Aorta (tissue), 5 donors: Measurements from ENCODE around the gene ISOC2. TPM values are rescaled to one million over a fixed set of nuclear protein-coding genes. Genes with fewer than 3 reads are reported as not detected.
"Not testable (repeated sequence)": the region's sequence is repeated elsewhere in the genome, so short reads cannot be mapped to it uniquely, and the experiment has no call there.

ENCODE experiments used
- ATAC-seq: fragments of 200-7000 bp; cut with Tn5 transposase; one replicate; pipeline ENCODE4 v1.9.1; 2022; ENCODE audit warnings: moderate library complexity; ENCODE audit not compliant: low FRiP score
- DNase-seq, 2 donors: peaks; one replicate each; pipeline ENCODE4 v3.0.0-alpha.2; 2020
- H3K27ac ChIP-seq, 2 donors: one replicate each; pipeline ENCODE4 v1.5.1; 2013; ENCODE audit warnings: low read length in 2 of 2, mild to moderate bottlenecking in 2 of 2, moderate library complexity in 2 of 2, control low read depth in 1 of 2, inconsistent platforms in 1 of 2, low read depth in 1 of 2
- H3K27me3 ChIP-seq, 2 donors: one replicate each; pipeline ENCODE4 v1.6.1; 2013; ENCODE audit warnings: control low read depth in 1 of 2, low read length in 1 of 2, mild to moderate bottlenecking in 1 of 2, moderate library complexity in 1 of 2; ENCODE audit not compliant: insufficient read depth in 2 of 2, control insufficient read depth in 1 of 2
- H3K36me3 ChIP-seq, 2 donors: one replicate each; pipeline ENCODE4 v1.6.1; 2013; ENCODE audit warnings: control low read depth in 1 of 2, low read length in 1 of 2, mild to moderate bottlenecking in 1 of 2; ENCODE audit not compliant: insufficient read depth in 2 of 2, control insufficient read depth in 1 of 2
- H3K4me1 ChIP-seq, 2 donors: one replicate each; pipeline ENCODE4 v1.6.1; 2013; ENCODE audit warnings: low read length in 2 of 2, control low read depth in 1 of 2, mild to moderate bottlenecking in 1 of 2, moderate library complexity in 1 of 2; ENCODE audit not compliant: insufficient read depth in 2 of 2, control insufficient read depth in 1 of 2
- H3K4me3 ChIP-seq, 2 donors: one replicate each; pipeline ENCODE4 v1.5.1; 2013; ENCODE audit warnings: low read length in 2 of 2, control low read depth in 1 of 2, mild to moderate bottlenecking in 1 of 2
- H3K9me3 ChIP-seq: one replicate; pipeline ENCODE4 v1.6.1; 2013; ENCODE audit warnings: mild to moderate bottlenecking, low read length; ENCODE audit not compliant: control insufficient read depth
- WGBS, 2 donors: extraction: QIAGEN DNeasy Blood & Tissue Kit; methylation state at CpG; one replicate each; pipeline ENCODE4 v1.1.7; 2013; 5-methylcytosine and 5-hydroxymethylcytosine counted together
- intact Hi-C, 2 donors: fragments of 100-400 bp; cut with DNase I; formaldehyde crosslinking; loops; one replicate each; pipeline versions ENCODE4 v1.14.2 to v1.15.0; 2022
- polyA plus RNA-seq, 2 donors: library from polyadenylated mRNA; stranded (reverse); fragments of 200-250 nt; gene quantifications; one replicate each; pipeline ENCODE4 v1.2.3, GENCODE V29; 2013
- total RNA-seq, 2 donors: library from RNA; stranded (reverse); fragmentation: NEBNext Ultra II Directional; extraction: Animal tissue kit (Norgen Biotek cat#: 25700); gene quantifications; one replicate each; pipeline ENCODE4 v1.2.1, GENCODE V29; 2021
- donor health status: healthy with polysubstance abuse.
- donor health status: Bipolar disorder and iron deficiency.
- donor health status: DM: no; HTN: no; CAD: no.
- donor health status: DM: no; HTN: no; CAD: no.
- donor health status: DM: yes; HTN: yes; CAD: no.

The ISOC2 gene
- total and polyA plus RNA-seq, 4 donors, result 18.6 to 47.3 (median 36.6) TPM

GRCh38 chr19:55433292-55433691 is 28.1 kb downstream of the ISOC2 start:
- DNase-seq (no peak), ATAC-seq (no peak)
- Histone ChIP-seq H3K27me3 (no peaks in the 10 kb centered on the region), H3K27ac (no peak overlapping the region), H3K36me3 (no peaks in the 10 kb centered on the region), H3K9me3 (no peaks in the 10 kb centered on the region), H3K4me1 (no peaks in the 10 kb centered on the region), H3K4me3 (no peak overlapping the region)
- WGBS, 2 donors, result 6 to 7% methylated on average over 26 to 48 of the region's 48 CpGs
- intact Hi-C loops, result no loop called here

- DNase-seq (no peak), ATAC-seq (no peak)
- Histone ChIP-seq H3K36me3 (no peaks in the 10 kb centered on the region), H3K4me1 (no peaks in the 10 kb centered on the region), H3K27me3 (no peaks in the 10 kb centered on the region), H3K4me3 (no peak overlapping the region), H3K9me3 (no peaks in the 10 kb centered on the region), H3K27ac (no peak overlapping the region)
- intact Hi-C loops, result no loop called here
- WGBS, 2 donors, result 87 to 88% methylated on average over 14 of the region's 14 CpGs
These were observed 29.0 kb downstream of the ISOC2 start for GRCh38 chr19:55432241-55432959.

- ATAC-seq (no peak), DNase-seq (no peak)
- no peaks in the 10 kb centered on the region for H3K36me3 ChIP-seq
- H3K27ac ChIP-seq, result no peak overlapping the region
- H3K27me3 ChIP-seq, result no peaks in the 10 kb centered on the region
- H3K9me3 ChIP-seq, result no peaks in the 10 kb centered on the region
- intact Hi-C loops, result no loop called here
- H3K4me3 ChIP-seq, result no peak overlapping the region
- no peaks in the 10 kb centered on the region for H3K4me1 ChIP-seq
- WGBS, 2 donors, result 89 to 93% methylated on average over 1 of the region's 1 CpG
These were observed 30.3 kb downstream of the ISOC2 start for GRCh38 chr19:55431183-55431582.

- DNase-seq (no peak), ATAC-seq (no peak)
- no peaks in the 10 kb centered on the region for H3K27me3 ChIP-seq
- WGBS, 2 donors, result 71 to 82% methylated on average over 2 of the region's 2 CpGs
- H3K27ac ChIP-seq, result no peak overlapping the region
- intact Hi-C loops, result no loop called here
- no peaks in the 10 kb centered on the region for H3K9me3 ChIP-seq
- H3K4me1 ChIP-seq, result no peaks in the 10 kb centered on the region
- H3K36me3 ChIP-seq, result no peaks in the 10 kb centered on the region
- H3K4me3 ChIP-seq, result no peak overlapping the region
These were observed 35.4 kb downstream of the ISOC2 start for GRCh38 chr19:55426042-55426441.

DNA sequence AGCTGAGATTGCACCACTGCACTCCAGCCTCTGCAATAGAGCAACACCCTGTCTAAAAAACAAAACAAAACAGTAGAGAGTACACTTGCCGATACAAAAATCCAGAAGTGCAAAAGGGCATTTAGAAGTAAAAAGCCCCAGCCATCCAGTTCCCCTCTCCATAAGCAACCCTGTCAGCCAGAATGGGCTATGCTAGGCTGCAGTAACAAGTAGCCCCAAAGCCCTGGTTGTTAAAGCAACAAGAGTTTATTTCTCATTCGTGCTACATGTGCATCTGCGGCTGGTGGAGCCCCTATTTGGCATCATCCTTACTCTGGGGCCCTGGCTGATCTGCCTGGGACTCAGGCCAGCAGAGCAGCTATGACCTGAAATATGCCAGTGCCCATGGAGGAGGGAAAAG is 36.9 kb downstream of the ISOC2 start:
- no peak overlapping the region for H3K27ac ChIP-seq
- no peak overlapping the region for H3K4me3 ChIP-seq

GRCh38 chr19:55423225-55424005 is 38.0 kb downstream of the ISOC2 start:
- 57 to 65% methylated on average over 13 of the region's 13 CpGs for WGBS, 2 donors
- no peak for ATAC-seq
- Histone ChIP-seq H3K36me3 (no peaks in the 10 kb centered on the region), H3K27me3 (no peaks in the 10 kb centered on the region), H3K4me1 (no peaks in the 10 kb centered on the region), H3K9me3 (no peaks in the 10 kb centered on the region), H3K27ac (no peak overlapping the region), H3K4me3 (no peak overlapping the region)
- DNase-seq, result no peak
- intact Hi-C loops, result no loop called here

More for the DNA sequence above, 36.9 kb downstream of the ISOC2 start:
- DNase-seq, result no peak
- no peaks in the 10 kb centered on the region for H3K27me3 ChIP-seq
- H3K9me3 ChIP-seq, result no peaks in the 10 kb centered on the region
- H3K36me3 ChIP-seq, result no peaks in the 10 kb centered on the region
- WGBS, 2 donors, result 68 to 76% methylated on average over 3 of the region's 3 CpGs
- H3K4me1 ChIP-seq, result no peaks in the 10 kb centered on the region
- intact Hi-C loops, result no loop called here
- no peak for ATAC-seq

DNA sequence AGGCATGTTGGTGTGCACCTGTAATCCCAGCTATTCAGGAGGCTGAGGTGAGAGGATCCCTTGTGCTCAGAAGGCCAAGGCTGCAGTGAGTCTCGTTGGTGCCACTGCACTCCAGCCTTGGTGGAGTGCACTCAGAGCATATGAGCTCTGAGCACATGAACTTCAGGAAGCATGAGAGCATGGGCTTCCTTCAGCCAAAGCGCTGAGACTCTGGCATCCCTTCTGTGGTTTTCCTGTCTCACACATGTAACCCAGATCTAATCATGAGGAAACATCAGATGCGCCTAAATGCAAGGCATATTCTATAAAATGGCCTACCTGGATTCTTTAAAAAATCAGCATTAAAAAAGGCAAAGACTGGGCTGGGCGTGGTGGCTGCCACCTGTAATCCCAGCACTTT is 40.2 kb downstream of the ISOC2 start:
- H3K27ac ChIP-seq, H3K27me3 ChIP-seq, ATAC-seq, H3K36me3 ChIP-seq, intact Hi-C loops, H3K9me3 ChIP-seq, DNase-seq, H3K4me1 ChIP-seq, H3K4me3 ChIP-seq: not testable (repeated sequence)
- WGBS, 2 donors, result 76 to 85% methylated on average over 4 of the region's 4 CpGs

DNA sequence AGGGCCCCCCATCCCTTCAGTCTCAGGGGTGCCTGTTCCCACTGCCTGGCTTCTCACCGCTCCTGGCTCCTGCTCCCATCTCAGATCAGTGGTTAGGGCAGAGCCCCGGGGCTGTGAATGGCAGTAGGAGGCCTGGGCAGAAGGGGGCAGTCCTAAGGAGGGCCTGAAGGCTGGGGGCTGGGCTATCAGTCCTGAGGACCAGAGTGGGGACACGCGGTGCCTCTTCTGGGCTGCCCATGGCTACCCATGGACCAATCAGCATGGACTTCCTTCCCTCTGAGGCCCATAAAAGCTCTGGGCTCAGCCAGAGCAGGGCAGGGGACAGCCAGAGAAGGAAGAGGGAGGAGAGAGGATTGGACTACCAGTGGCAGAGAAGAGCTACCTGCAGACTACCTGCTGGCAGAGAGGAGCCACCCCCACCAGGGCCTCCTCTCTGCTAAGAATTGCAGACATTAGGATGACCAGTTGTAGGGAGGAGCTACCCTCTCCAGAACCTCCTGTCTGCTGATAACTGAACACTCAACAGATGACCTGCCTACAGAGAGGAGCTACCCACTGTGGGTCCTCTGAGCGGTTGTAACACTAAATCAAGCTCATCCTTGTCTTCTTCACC is 41.7 kb downstream of the ISOC2 start:
- no peak overlapping the region for H3K4me3 ChIP-seq
- H3K4me1 ChIP-seq, result no peaks in the 10 kb centered on the region
- H3K27ac ChIP-seq, result no peak overlapping the region
- H3K27me3 ChIP-seq, result no peaks in the 10 kb centered on the region
- intact Hi-C loops, result loop anchor here in 1 of 2 donors (10.0 kb wide), 1 partner anchor 275 kb away; the partner anchor contains the start of gene TNNT1
- DNase-seq (no peak), ATAC-seq (no peak)
- H3K36me3 ChIP-seq, result no peaks in the 10 kb centered on the region
- WGBS, 2 donors, result 54 to 68% methylated on average over 5 of the region's 5 CpGs
- H3K9me3 ChIP-seq, result no peaks in the 10 kb centered on the region
